T47D (cell line): ENCODE data around the gene OR51G1.

ENCODE experiments used
- DNase-seq, 2 experiments: peaks; one replicate each; pipeline versions ENCODE4 v3.0.0 to v3.0.0-alpha.2; 2011 to 2012; ENCODE audit warnings: low read depth in 1 of 2, low spot score in 1 of 2
- JUND ChIP-seq: IDR thresholded peaks from 2 replicates; pipeline ENCODE4 v1.6.1; 2012; ENCODE audit warnings: low read depth
- in situ Hi-C: cut with HindIII; loops from 2 replicates; pipeline ENCODE4 v1.10.0; 2016; ENCODE audit warnings: low sequenced_read_pairs, low pct_unique_long_range_greater_than_20kb

The OR51G1 gene

DNA sequence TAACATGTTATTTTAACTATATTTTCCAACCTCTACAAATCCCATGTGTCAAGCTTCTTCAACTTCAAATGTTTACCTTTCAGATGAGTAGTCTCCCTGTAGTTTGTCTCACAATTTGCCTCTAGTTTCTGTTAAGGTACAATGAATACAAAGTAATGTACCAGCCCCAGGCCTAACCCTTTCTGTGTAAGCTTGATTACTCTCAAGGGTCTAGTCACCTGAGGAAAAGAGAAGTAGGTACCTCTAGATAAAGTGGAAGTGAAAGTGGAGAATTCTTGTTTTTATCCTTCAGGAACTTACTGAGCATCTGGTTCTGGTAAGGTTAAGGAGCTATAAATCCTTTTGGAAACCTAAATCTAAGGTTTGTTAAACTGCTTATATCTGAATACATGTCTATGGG lies 20.7 kb downstream of the OR51G1 start, which contains the start of gene OR51A7:
TSS of gene OR51A7 (plus strand) at position 300 of the 400 bp plus-strand sequence. CDS start 3,587 bp downstream, outside the sequence.
- DNase-seq, result no peak
- TF ChIP-seq JUND, result no peak
- in situ Hi-C loops, result no loop called here

DNA sequence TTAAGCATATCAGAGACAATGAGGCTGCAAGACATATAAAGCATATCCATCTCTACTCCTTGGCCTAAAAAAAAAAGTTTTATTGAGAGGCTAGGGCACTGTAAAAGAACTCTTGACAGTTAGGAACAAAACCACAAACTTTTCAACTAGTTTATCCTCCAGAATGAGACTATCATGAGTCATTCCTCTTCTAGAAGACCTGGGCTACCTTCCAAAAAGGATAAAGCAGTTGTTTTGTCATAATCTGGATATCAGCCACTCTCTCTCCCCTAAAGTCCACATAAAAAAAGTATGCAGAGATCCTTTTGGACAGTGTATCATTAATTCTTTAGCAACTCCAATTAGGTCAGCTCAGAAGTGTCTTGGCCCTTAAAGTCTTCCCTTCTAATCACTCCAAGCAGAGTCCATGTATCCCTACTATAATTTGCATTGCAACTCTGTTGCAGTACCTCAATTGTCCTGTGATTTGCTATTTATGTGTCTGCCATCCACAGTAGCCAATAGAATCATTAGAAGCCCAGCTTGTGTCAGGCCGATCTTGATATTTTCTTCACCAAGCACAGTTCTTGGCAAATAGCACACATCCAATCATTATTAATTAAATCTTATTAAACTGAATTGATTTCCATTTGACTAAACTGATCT lies 32.0 kb downstream of the OR51G1 start:
- no peak for DNase-seq
- in situ Hi-C loops, result no loop called here
- no peak for TF ChIP-seq JUND

DNA sequence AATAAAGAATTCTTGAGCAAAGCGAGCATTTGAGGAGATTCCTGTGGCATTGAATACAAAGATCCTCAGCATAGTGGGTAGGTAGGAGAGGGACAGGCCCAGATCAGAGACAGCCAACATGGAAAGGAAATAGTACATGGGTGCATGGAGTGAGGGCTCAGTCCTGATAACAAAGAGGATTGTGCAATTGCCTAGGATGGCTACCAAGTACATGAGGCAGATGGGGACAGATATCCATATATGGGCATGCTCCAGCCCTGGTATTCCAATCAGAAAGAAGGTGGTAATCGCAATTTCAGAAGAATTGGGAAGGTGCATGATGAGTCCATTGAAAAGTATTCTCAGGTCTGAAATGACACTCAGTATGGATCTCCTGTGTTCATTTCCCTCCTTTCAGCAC lies 33.9 kb downstream of the OR51G1 start:
- TF ChIP-seq JUND, result no peak
- in situ Hi-C loops, result no loop called here
- DNase-seq, result no peak

DNA sequence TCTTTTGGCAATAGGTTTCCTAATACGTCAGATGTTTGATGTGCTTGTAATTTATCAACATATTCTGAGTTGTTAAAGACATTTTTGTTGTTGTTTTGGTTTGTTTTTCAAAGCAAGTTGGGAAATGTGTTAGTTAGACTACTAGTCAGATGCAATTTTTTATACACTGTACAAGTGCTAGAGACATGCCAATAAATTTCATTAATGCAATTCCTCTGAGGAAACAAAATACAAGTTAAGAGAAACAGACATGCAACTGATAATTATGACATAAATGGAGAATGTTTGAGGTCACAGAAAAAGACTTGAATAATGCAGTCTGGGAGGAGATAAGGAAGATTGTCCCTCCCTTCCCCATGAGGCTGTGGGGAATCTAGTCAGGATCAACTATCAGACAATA lies 36.5 kb downstream of the OR51G1 start:
- DNase-seq, result no peak
- in situ Hi-C loops, result no loop called here
- TF ChIP-seq JUND, result no peak

DNA sequence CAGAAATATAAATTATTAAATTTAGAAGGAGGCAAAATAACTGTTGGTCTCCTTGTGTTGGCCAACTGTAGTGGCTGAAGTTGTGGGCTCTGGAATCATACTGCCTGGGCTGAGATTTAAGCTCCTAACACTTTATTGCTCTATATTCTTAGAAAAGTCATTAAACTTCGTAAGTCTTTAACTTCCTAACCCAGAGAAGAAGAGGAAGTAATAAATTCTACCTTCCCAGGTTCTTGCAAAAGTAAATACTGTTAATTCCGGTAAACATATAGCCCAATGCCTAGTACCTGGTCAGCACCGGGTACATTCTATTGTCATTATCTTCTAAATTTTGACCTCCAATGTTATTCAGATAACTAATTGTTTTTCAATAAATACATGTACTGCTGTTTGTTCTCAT lies 38.0 kb downstream of the OR51G1 start:
- in situ Hi-C loops, result no loop called here
- TF ChIP-seq JUND, result no peak

DNA sequence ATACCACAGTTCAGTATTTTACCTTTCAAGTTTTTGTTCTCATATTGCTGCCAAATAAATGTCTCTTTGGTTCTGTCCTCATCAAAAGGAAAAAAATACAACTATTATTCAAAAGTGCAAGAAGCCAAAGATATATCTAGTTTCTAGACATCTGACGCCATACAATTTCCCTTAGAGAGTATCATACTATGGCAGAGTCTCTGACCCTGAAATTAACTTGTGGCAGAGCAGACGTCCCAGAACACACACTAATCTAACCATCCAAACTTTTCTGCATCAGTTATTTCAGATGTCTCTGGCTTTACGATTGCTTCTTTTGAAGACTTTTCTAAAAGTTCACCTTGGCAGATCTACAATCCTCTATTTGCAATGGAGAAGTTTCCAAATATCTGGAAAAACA lies 39.8 kb downstream of the OR51G1 start:
- TF ChIP-seq JUND, result no peak
- no peak for DNase-seq
- in situ Hi-C loops, result no loop called here

More for the DNA sequence above, 38.0 kb downstream of the OR51G1 start:
- no peak for DNase-seq

DNA sequence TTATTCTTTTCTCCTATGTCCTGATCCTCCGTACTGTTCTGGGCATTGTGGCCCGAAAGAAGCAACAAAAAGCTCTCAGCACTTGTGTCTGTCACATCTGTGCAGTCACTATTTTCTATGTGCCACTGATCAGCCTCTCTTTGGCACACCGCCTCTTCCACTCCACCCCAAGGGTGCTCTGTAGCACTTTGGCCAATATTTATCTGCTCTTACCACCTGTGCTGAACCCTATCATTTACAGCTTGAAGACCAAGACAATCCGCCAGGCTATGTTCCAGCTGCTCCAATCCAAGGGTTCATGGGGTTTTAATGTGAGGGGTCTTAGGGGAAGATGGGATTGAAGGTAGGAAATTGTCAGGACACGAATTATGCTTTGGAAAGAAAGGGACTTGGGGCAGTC lies 41.6 kb downstream of the OR51G1 start:
- no peak for DNase-seq
- TF ChIP-seq JUND, result no peak
- in situ Hi-C loops, result no loop called here

DNA sequence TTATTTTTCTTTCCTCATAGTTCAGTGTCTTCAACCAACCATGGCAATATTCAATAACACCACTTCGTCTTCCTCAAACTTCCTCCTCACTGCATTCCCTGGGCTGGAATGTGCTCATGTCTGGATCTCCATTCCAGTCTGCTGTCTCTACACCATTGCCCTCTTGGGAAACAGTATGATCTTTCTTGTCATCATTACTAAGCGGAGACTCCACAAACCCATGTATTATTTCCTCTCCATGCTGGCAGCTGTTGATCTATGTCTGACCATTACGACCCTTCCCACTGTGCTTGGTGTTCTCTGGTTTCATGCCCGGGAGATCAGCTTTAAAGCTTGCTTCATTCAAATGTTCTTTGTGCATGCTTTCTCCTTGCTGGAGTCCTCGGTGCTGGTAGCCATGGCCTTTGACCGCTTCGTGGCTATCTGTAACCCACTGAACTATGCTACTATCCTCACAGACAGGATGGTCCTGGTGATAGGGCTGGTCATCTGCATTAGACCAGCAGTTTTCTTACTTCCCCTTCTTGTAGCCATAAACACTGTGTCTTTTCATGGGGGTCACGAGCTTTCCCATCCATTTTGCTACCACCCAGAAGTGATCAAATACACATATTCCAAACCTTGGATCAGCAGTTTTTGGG lies 42.2 kb downstream of the OR51G1 start, which contains the start of gene OR51T1:
TSS of gene OR51T1 (plus strand) at position 41 of the 641 bp plus-strand sequence. CDS start at position 41, 0 bp downstream.
- DNase-seq, result no peak
- no peak for TF ChIP-seq JUND
- in situ Hi-C loops, result no loop called here

DNA sequence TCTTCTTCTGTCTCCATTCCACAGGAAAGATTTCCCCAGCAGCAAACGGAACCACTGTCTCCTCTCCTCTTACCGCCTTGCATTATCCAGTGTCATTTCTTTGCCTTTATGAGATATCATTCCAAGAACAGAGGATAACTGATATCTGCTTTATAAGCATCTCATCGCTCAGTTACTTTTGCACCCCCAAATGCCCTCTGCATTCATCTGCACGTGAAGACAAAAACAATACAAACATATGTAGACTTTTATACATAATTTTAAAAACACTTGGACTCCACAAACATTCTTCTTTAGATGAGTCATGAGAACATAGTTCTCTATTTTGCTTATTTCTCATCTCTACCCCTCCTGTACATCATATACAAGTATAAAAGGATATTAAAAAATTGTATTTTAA lies 43.0 kb downstream of the OR51G1 start:
- no peak for DNase-seq
- in situ Hi-C loops, result no loop called here
- no peak for TF ChIP-seq JUND
